MM.1S (cell line): ENCODE data around the gene ZEB2.

ENCODE experiments used
- DNase-seq: peaks from one replicate; pipeline ENCODE4 v3.0.0-alpha.2; 2015
- H2AFZ ChIP-seq: fragments of 300-600 bp; sonication (generic); 2 replicates; pipeline ENCODE4 v1.6.0; 2016; ENCODE audit warnings: antibody characterized with exemption, low read length
- H3F3A ChIP-seq: fragments of 300-600 bp; sonication (generic); 2 replicates; pipeline ENCODE4 v1.6.1; 2016; ENCODE audit warnings: mild to moderate bottlenecking, antibody characterized with exemption, low read length, moderate library complexity, mixed read lengths; ENCODE audit not compliant: insufficient read depth
- H3K27ac ChIP-seq: fragments of 300-600 bp; sonication (generic); 2 replicates; pipeline ENCODE4 v1.5.1; 2016; ENCODE audit warnings: mild to moderate bottlenecking, low read length
- H3K27me3 ChIP-seq: fragments of 300-600 bp; sonication (generic); replicated peaks from 2 replicates; pipeline ENCODE4 v1.6.0; 2016; ENCODE audit warnings: low read length; ENCODE audit not compliant: insufficient read depth
- H3K36me3 ChIP-seq: fragments of 300-600 bp; sonication (generic); replicated peaks from 2 replicates; pipeline ENCODE4 v1.6.1; 2016; ENCODE audit warnings: mild to moderate bottlenecking, low read length, mixed read lengths; ENCODE audit not compliant: insufficient read depth
- H3K4me1 ChIP-seq: fragments of 300-600 bp; sonication (generic); 2 replicates; pipeline ENCODE4 v1.6.1; 2016; ENCODE audit warnings: low read length, mixed read lengths
- H3K4me2 ChIP-seq: fragments of 300-600 bp; sonication (generic); 2 replicates; pipeline ENCODE4 v1.6.0; 2016; ENCODE audit warnings: low read depth, low read length
- H3K4me3 ChIP-seq: fragments of 300-600 bp; sonication (generic); 2 replicates; pipeline ENCODE4 v1.5.1; 2016; ENCODE audit warnings: low read length, mixed read lengths
- H3K79me2 ChIP-seq: fragments of 300-600 bp; sonication (generic); 2 replicates; pipeline ENCODE4 v1.6.1; 2016; ENCODE audit warnings: mixed run types, low read length, mixed read lengths
- H3K9ac ChIP-seq: fragments of 300-600 bp; sonication (generic); 2 replicates; pipeline ENCODE4 v1.6.1; 2016; ENCODE audit warnings: low read length, mixed read lengths
- H3K9me2 ChIP-seq: fragments of 300-600 bp; sonication (generic); replicated peaks from 2 replicates; pipeline ENCODE4 v1.6.1; 2016; ENCODE audit warnings: mild to moderate bottlenecking, low read length, mixed read lengths; ENCODE audit not compliant: insufficient read depth
- H3K9me3 ChIP-seq: fragments of 300-600 bp; sonication (generic); replicated peaks from 2 replicates; pipeline ENCODE4 v1.6.1; 2016; ENCODE audit warnings: mild to moderate bottlenecking, low read length, mixed read lengths; ENCODE audit not compliant: insufficient read depth
- H4K20me1 ChIP-seq: fragments of 300-600 bp; sonication (generic); 2 replicates; pipeline ENCODE4 v1.6.1; 2016; ENCODE audit warnings: mild to moderate bottlenecking, low read length, moderate library complexity, mixed read lengths; ENCODE audit not compliant: insufficient read depth
- CTCF ChIP-seq: fragments of 300-600 bp; sonication (generic); IDR thresholded peaks from 2 replicates; pipeline ENCODE4 v1.5.1; 2016; ENCODE audit warnings: antibody characterized with exemption, low read length, mixed read lengths
- EZH2 ChIP-seq: fragments of 300-600 bp; sonication (generic); optimal IDR thresholded peaks from 2 replicates; pipeline ENCODE3; 2017; ENCODE audit warnings: low read depth, mild to moderate bottlenecking, antibody characterized with exemption, low read length, mixed read lengths
- EZH2phosphoT487 ChIP-seq: fragments of 300-600 bp; sonication (generic); IDR thresholded peaks from 2 replicates; pipeline ENCODE4 v1.6.1; 2018; ENCODE audit warnings: antibody characterized with exemption, low read length

ZEB2 gene

GRCh38 chr2:144469798-144470197 is 50.1 kb downstream of the ZEB2 start:
- no peaks in the 10 kb centered on the region for H3K4me1 ChIP-seq
- H2AFZ ChIP-seq: no peak overlapping the region
- no peaks in the 10 kb centered on the region for H3K9me3 ChIP-seq
- TF ChIP-seq EZH2 (no peak), EZH2phosphoT487 (no peak), CTCF (no peak)
- no peaks in the 10 kb centered on the region for H3K27me3 ChIP-seq
- H3K9me2 ChIP-seq: no peaks in the 10 kb centered on the region
- H3K4me3 ChIP-seq: no peak overlapping the region
- H3K9ac ChIP-seq: no peak overlapping the region
- H3K27ac ChIP-seq: no peak overlapping the region
- H3K36me3 ChIP-seq: no peaks in the 10 kb centered on the region
- no peaks in the 10 kb centered on the region for H3K79me2 ChIP-seq
- no peak overlapping the region for H3K4me2 ChIP-seq
- DNase-seq: no peak
- H3F3A ChIP-seq: no peaks in the 10 kb centered on the region
- no peaks in the 10 kb centered on the region for H4K20me1 ChIP-seq

GRCh38 chr2:144468823-144469595 is 50.9 kb downstream of the ZEB2 start:
- no peak overlapping the region for H3K27ac ChIP-seq
- no peaks in the 10 kb centered on the region for H3K4me1 ChIP-seq
- H2AFZ ChIP-seq: no peak overlapping the region
- H3K36me3 ChIP-seq: no peaks in the 10 kb centered on the region
- no peak for TF ChIP-seq EZH2phosphoT487
- TF ChIP-seq CTCF: no peak
- TF ChIP-seq EZH2: no peak
- DNase-seq: no peak
- H3K27me3 ChIP-seq: no peaks in the 10 kb centered on the region
- H3K9me3 ChIP-seq: no peaks in the 10 kb centered on the region
- no peaks in the 10 kb centered on the region for H3K9me2 ChIP-seq
- no peaks in the 10 kb centered on the region for H3K79me2 ChIP-seq
- H4K20me1 ChIP-seq: no peaks in the 10 kb centered on the region
- no peak overlapping the region for H3K9ac ChIP-seq
- no peak overlapping the region for H3K4me3 ChIP-seq
- no peaks in the 10 kb centered on the region for H3F3A ChIP-seq
- no peak overlapping the region for H3K4me2 ChIP-seq

GRCh38 chr2:144467502-144468137 is 52.3 kb downstream of the ZEB2 start:
- Histone ChIP-seq H3K36me3 (no peaks in the 10 kb centered on the region), H3F3A (no peaks in the 10 kb centered on the region), H3K4me1 (no peaks in the 10 kb centered on the region), H2AFZ (no peak overlapping the region), H4K20me1 (no peaks in the 10 kb centered on the region), H3K9ac (no peak overlapping the region), H3K79me2 (no peaks in the 10 kb centered on the region), H3K27me3 (no peaks in the 10 kb centered on the region), H3K9me3 (no peaks in the 10 kb centered on the region), H3K9me2 (no peaks in the 10 kb centered on the region), H3K27ac (no peak overlapping the region), H3K4me2 (no peak overlapping the region), H3K4me3 (no peak overlapping the region)
- no peak for DNase-seq
- TF ChIP-seq EZH2 (no peak), CTCF (no peak), EZH2phosphoT487 (no peak)
